Peyer's patch (tissue), 4 donors: ENCODE results near the gene SIGLEC1.

Experiments used
- CTCF ChIP-seq, 6 experiments: fragments of 450-650 bp in 4 of 6; fragments of 200-600 bp in 2 of 6; sonication (generic) in 1 of 6; IDR thresholded peaks; one replicate each; pipeline ENCODE4 v1.5.1; 2017 to 2019; ENCODE audit warnings: antibody characterized with exemption in 6 of 6, mild to moderate bottlenecking in 3 of 6, moderate library complexity in 1 of 6
- POLR2A ChIP-seq, 2 donors: fragments of 450-650 bp; IDR thresholded peaks; one replicate each; pipeline ENCODE4 v1.5.1; 2017; ENCODE audit warnings: antibody characterized with exemption in 2 of 2, mild to moderate bottlenecking in 2 of 2, moderate library complexity in 2 of 2

GRCh38 chr20:3669710-3670367, 42.6 kb downstream of the SIGLEC1 start:
- TF ChIP-seq CTCF (IDR thresholded peaks at IDR 0.05) = no peak
- TF ChIP-seq POLR2A (IDR thresholded peaks at IDR 0.05) = no peak
